SK-N-SH (cell line): ENCODE data around the gene RMI1. TPM values are rescaled to one million over a fixed set of nuclear protein-coding genes. Genes with fewer than 3 reads are reported as not detected.

Experiments used
- CTCF ChIA-PET: fragments of 300-600, 350-600 bp; formaldehyde crosslinking; extraction: SDS; loops from one replicate; lab custom pipeline; 2021; lab: Yijun Ruan, JAX
- POLR2A ChIA-PET: fragments of 350-600 bp; sonication (Branson Sonifier 250); formaldehyde crosslinking; extraction: SDS; loops from one replicate; lab custom pipeline; 2020; ENCODE audit warnings: antibody characterized with exemption, inconsistent platforms; lab: Yijun Ruan, JAX
- DNase-seq: peaks from one replicate; pipeline ENCODE4 v3.0.0; 2012
- H2AFZ ChIP-seq: fragments of 200-600 bp; sonication (generic); 2 replicates; pipeline ENCODE4 v1.8.1; 2016; ENCODE audit warnings: antibody characterized with exemption, mild to moderate bottlenecking, low read depth
- H3F3A ChIP-seq: fragments of 200-600 bp; sonication (generic); replicated peaks from 2 replicates; pipeline ENCODE3; 2016; ENCODE audit warnings: antibody characterized with exemption, mild to moderate bottlenecking; ENCODE audit not compliant: insufficient read depth
- H3K27ac ChIP-seq, 2 experiments: fragments of 200-500 bp in 1 of 2; fragments of 200-600 bp in 1 of 2; sonication (Bioruptor generic) in 1 of 2; sonication (generic), shearing (Covaris generic) in 1 of 2; 2 replicates each; pipeline versions ENCODE4 v1.5.1 to v1.6.1; 2014 to 2016; ENCODE audit warnings: low read depth in 2 of 2, inconsistent platforms in 1 of 2, low read length in 1 of 2, mild to moderate bottlenecking in 1 of 2, mixed read lengths in 1 of 2
- H3K27me3 ChIP-seq: fragments of 200-600 bp; sonication (generic), shearing (Covaris generic); 2 replicates; pipeline ENCODE4 v1.6.1; 2016; ENCODE audit warnings: mixed run types; ENCODE audit not compliant: insufficient read depth
- H3K36me3 ChIP-seq, 2 experiments: fragments of 200-500 bp in 1 of 2; fragments of 200-600 bp in 1 of 2; sonication (Bioruptor generic) in 1 of 2; sonication (generic) in 1 of 2; replicated peaks in 1 of 2; 2 replicates each; pipeline versions ENCODE3 to v1.5.1; 2014 to 2016; ENCODE audit warnings: low read length in 1 of 2, mild to moderate bottlenecking in 1 of 2; ENCODE audit not compliant: insufficient read depth in 2 of 2, control insufficient read depth in 1 of 2
- H3K4me1 ChIP-seq, 2 experiments: fragments of 200-500 bp in 1 of 2; fragments of 200-600 bp in 1 of 2; sonication (Bioruptor generic) in 1 of 2; sonication (generic), shearing (Covaris generic) in 1 of 2; 2 replicates each; pipeline versions ENCODE4 v1.5.1 to v1.6.1; 2014 to 2016; ENCODE audit warnings: low read depth in 1 of 2, low read length in 1 of 2, mixed run types in 1 of 2; ENCODE audit not compliant: insufficient read depth in 2 of 2, control insufficient read depth in 1 of 2
- H3K4me2 ChIP-seq: fragments of 200-600 bp; sonication (generic), shearing (Covaris generic); 2 replicates; pipeline ENCODE4 v1.6.1; 2017; ENCODE audit warnings: mixed run types
- H3K4me3 ChIP-seq, 2 experiments: fragments of 200-500 bp in 1 of 2; fragments of 200-600 bp in 1 of 2; sonication (Bioruptor generic) in 1 of 2; sonication (generic), shearing (Covaris generic) in 1 of 2; 2 replicates each; pipeline versions ENCODE4 v1.5.1 to v1.8.1; 2014 to 2016; ENCODE audit warnings: low read depth in 2 of 2, inconsistent platforms in 1 of 2, low read length in 1 of 2, mild to moderate bottlenecking in 1 of 2, mixed read lengths in 1 of 2, moderate library complexity in 1 of 2
- H3K79me2 ChIP-seq: fragments of 200-600 bp; sonication (generic); 2 replicates; pipeline ENCODE4 v1.8.1; 2017; ENCODE audit warnings: mild to moderate bottlenecking; ENCODE audit not compliant: insufficient read depth
- H3K9ac ChIP-seq: fragments of 200-600 bp; sonication (generic); 2 replicates; pipeline ENCODE4 v1.6.1; 2017; ENCODE audit warnings: mixed run types
- H3K9me2 ChIP-seq: fragments of 200-600 bp; sonication (generic); 2 replicates; pipeline ENCODE4 v1.6.1; 2017; ENCODE audit warnings: mixed run types
- H3K9me3 ChIP-seq: fragments of 200-600 bp; sonication (generic); 2 replicates; pipeline ENCODE4 v1.6.1; 2017; ENCODE audit warnings: mixed run types, mild to moderate bottlenecking, moderate library complexity
- H4K20me1 ChIP-seq: fragments of 200-600 bp; sonication (generic); 2 replicates; pipeline ENCODE4 v1.6.1; 2017; ENCODE audit warnings: mild to moderate bottlenecking, mixed run types; ENCODE audit not compliant: insufficient read depth
- FOXJ3 ChIP-seq: sonication (generic); formaldehyde crosslinking; IDR thresholded peaks from 2 replicates; pipeline ENCODE4 v1.5.1; 2020; ENCODE audit warnings: mild to moderate bottlenecking, missing genetic modification reagents
- GATA2 ChIP-seq: sonication (generic); formaldehyde crosslinking; IDR thresholded peaks from 2 replicates; pipeline ENCODE4 v1.5.0; 2020; ENCODE audit warnings: mild to moderate bottlenecking, missing genetic modification reagents
- MEF2A ChIP-seq: IDR thresholded peaks from 2 replicates; pipeline ENCODE4 v1.4.0; 2012; ENCODE audit warnings: low read depth, borderline replicate concordance
- PBX3 ChIP-seq: IDR thresholded peaks from 2 replicates; pipeline ENCODE4; 2012
- POLR2AphosphoS5 ChIP-seq: IDR thresholded peaks from 2 replicates; pipeline ENCODE4 v1.6.1; 2012; ENCODE audit warnings: low read depth, low read length
- RCOR1 ChIP-seq: fragments of 150-350 bp; IDR thresholded peaks from 2 replicates; pipeline ENCODE4 v1.6.1; 2017; ENCODE audit warnings: antibody characterized with exemption, low read length
- RXRA ChIP-seq: IDR thresholded peaks from 2 replicates; pipeline ENCODE4 v1.4.0; 2012; ENCODE audit warnings: low read depth, mild to moderate bottlenecking, borderline replicate concordance
- SIN3A ChIP-seq: IDR thresholded peaks from 2 replicates; pipeline ENCODE4 v1.6.1; 2012; ENCODE audit warnings: low read depth, mild to moderate bottlenecking, low read length, moderate library complexity, borderline replicate concordance
- TAF1 ChIP-seq: IDR thresholded peaks from 2 replicates; pipeline ENCODE4 v1.6.1; 2012; ENCODE audit warnings: low read depth, mild to moderate bottlenecking, low read length, moderate library complexity, borderline replicate concordance
- TCF12 ChIP-seq: IDR thresholded peaks from 2 replicates; pipeline ENCODE4 v1.4.0; 2012
- TEAD4 ChIP-seq: IDR thresholded peaks from 2 replicates; pipeline ENCODE4 v1.4.0; 2012; ENCODE audit warnings: mild to moderate bottlenecking, borderline replicate concordance; ENCODE audit not compliant: insufficient read depth
- YY1 ChIP-seq: IDR thresholded peaks from 2 replicates; pipeline ENCODE4 v1.4.0; 2012; ENCODE audit warnings: low read depth, mild to moderate bottlenecking
- WGBS: methylation state at CpG from one replicate; pipeline ENCODE4 v1.1.6; 2017; ENCODE audit warnings: low lambda C conversion rate; 5-methylcytosine and 5-hydroxymethylcytosine counted together
- polyA plus RNA-seq, 3 experiments: library from polyadenylated mRNA; depleted of rRNA; stranded (reverse); fragments of >200 nt; gene quantifications; 2 replicates each; pipeline ENCODE4 v1.2.3, GENCODE V29; 2012
- TF ChIP-seq, protein P1 (sequence below): IDR thresholded peaks from 2 replicates; pipeline ENCODE4 v1.4.0; 2012; ENCODE audit warnings: low read depth, borderline replicate concordance
- TF ChIP-seq, protein P2 (sequence below): IDR thresholded peaks from 2 replicates; pipeline ENCODE4 v1.4.0; 2012; ENCODE audit warnings: low read depth, borderline replicate concordance

The RMI1 gene
- polyA plus RNA-seq, 1 of the 3 experiments (the other 2 are of a cell fraction) = 1.0 TPM

- WGBS = 85% methylated on average over 11 of the region's 11 CpGs
- Histone ChIP-seq H3K9me2 (no peaks in the 10 kb centered on the region), H3K9me3 (no peaks in the 10 kb centered on the region), H4K20me1 (no peaks in the 10 kb centered on the region), H3K4me1 (no peaks in the 10 kb centered on the region; a peak in 3 of 4 replicates), H3K4me2 (no peak overlapping the region), H3K79me2 (peaks cover 94% of the 10 kb centered on the region), H3K27ac (no peak overlapping the region), H2AFZ (no peak overlapping the region), H3K9ac (no peak overlapping the region), H3K4me3 (no peak overlapping the region), H3K27me3 (no peaks in the 10 kb centered on the region), H3K36me3 (peaks cover 0 to 7% of the 10 kb centered on the region in 2 experiments), H3F3A (no peaks in the 10 kb centered on the region)
- ChIA-PET POLR2A (no interaction called here), CTCF (interaction anchor here (1.4 kb wide), 1 partner anchor 274 kb away, joined by 3 read pairs; no protein-coding TSS in a partner anchor)
- TF ChIP-seq, protein P1, sequence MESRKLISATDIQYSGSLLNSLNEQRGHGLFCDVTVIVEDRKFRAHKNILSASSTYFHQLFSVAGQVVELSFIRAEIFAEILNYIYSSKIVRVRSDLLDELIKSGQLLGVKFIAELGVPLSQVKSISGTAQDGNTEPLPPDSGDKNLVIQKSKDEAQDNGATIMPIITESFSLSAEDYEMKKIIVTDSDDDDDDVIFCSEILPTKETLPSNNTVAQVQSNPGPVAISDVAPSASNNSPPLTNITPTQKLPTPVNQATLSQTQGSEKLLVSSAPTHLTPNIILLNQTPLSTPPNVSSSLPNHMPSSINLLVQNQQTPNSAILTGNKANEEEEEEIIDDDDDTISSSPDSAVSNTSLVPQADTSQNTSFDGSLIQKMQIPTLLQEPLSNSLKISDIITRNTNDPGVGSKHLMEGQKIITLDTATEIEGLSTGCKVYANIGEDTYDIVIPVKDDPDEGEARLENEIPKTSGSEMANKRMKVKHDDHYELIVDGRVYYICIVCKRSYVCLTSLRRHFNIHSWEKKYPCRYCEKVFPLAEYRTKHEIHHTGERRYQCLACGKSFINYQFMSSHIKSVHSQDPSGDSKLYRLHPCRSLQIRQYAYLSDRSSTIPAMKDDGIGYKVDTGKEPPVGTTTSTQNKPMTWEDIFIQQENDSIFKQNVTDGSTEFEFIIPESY = no peak
- TF ChIP-seq TEAD4 (no peak), RCOR1 (no peak), GATA2 (CRISPR knock-in tag) (no peak), POLR2AphosphoS5 (no peak), FOXJ3 (CRISPR knock-in tag) (no peak), MEF2A (no peak), YY1 (no peak)
- TF ChIP-seq, protein P2, sequence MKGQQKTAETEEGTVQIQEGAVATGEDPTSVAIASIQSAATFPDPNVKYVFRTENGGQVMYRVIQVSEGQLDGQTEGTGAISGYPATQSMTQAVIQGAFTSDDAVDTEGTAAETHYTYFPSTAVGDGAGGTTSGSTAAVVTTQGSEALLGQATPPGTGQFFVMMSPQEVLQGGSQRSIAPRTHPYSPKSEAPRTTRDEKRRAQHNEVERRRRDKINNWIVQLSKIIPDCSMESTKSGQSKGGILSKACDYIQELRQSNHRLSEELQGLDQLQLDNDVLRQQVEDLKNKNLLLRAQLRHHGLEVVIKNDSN = no peak
- DNase-seq = no peak
Observed at GRCh38 chr9:83986765-83987401, 6.3 kb downstream of the RMI1 start.

DNA sequence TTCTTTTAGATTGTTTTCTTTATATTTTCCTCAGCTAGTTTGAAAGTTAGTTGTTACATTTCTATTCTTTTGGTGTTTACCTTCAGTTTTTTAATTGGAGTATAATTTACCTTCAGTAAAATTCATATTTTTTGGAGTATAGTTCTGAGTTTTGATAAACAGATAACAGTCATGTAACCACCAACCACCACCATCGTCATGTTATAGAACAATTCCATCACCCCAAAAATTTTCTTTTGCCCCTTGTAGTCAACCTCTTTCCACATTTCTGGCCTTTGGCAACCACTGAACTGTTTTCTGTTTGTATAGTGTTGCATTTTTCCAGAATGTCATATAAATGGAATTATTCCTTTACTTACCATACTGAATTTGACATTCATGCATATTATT is 6.8 kb downstream of the RMI1 start:
- DNase-seq = no peak
- H3K4me1 ChIP-seq = no peaks in the 10 kb centered on the region; a peak in 3 of 4 replicates
- no peak overlapping the region for H3K27ac ChIP-seq
- no peaks in the 10 kb centered on the region for H3K27me3 ChIP-seq
- no peak overlapping the region for H3K4me3 ChIP-seq
- no peaks in the 10 kb centered on the region for H3F3A ChIP-seq
- H3K9me3 ChIP-seq = no peaks in the 10 kb centered on the region
- H4K20me1 ChIP-seq = no peaks in the 10 kb centered on the region
- H3K4me2 ChIP-seq = no peak overlapping the region
- CTCF ChIA-PET = interaction anchor here (1.4 kb wide), 1 partner anchor 274 kb away, joined by 3 read pairs; no protein-coding TSS in a partner anchor
- no peak for TF ChIP-seq PBX3
- TF ChIP-seq TAF1 = no peak
- no peak for TF ChIP-seq SIN3A
- TF ChIP-seq TCF12 = no peak
- TF ChIP-seq RXRA = no peak
- TF ChIP-seq, protein P2 = no peak
- peaks cover 0 to 7% of the 10 kb centered on the region in 2 experiments for H3K36me3 ChIP-seq
- no peak overlapping the region for H2AFZ ChIP-seq
- H3K9me2 ChIP-seq = no peaks in the 10 kb centered on the region
- POLR2A ChIA-PET = no interaction called here
- H3K9ac ChIP-seq = no peak overlapping the region
- H3K79me2 ChIP-seq = peaks cover 89% of the 10 kb centered on the region
- WGBS = 97% methylated on average over 1 of the region's 1 CpG
